HG03196 (cell line): Measurements from ENCODE around the gene FGFR4.

Experiments used
- ATAC-seq: cut with Tn5 transposase; IDR thresholded peaks from one replicate; pipeline ENCODE4 v1.9.1; 2021; ENCODE audit not compliant: unreplicated experiment

Gene FGFR4

GRCh38 chr5:177084175-177084574 is 2.5 kb upstream of the FGFR4 start:
- ATAC-seq = no peak

GRCh38 chr5:177085985-177086653 is 596 bp upstream of the FGFR4 start:
- no peak for ATAC-seq

- ATAC-seq = no peak
Measured at GRCh38 chr5:177087398-177088005, 787 bp downstream of the FGFR4 start.

GRCh38 chr5:177089127-177089526 is 2.4 kb downstream of the FGFR4 start:
- ATAC-seq = no peak

GRCh38 chr5:177089825-177090641 is 3.3 kb downstream of the FGFR4 start:
- no peak for ATAC-seq

GRCh38 chr5:177090813-177091212 is 4.1 kb downstream of the FGFR4 start:
- no peak for ATAC-seq

GRCh38 chr5:177091232-177091631 is 4.5 kb downstream of the FGFR4 start:
- no peak for ATAC-seq

- no peak for ATAC-seq
Measured at GRCh38 chr5:177092178-177093081, 5.7 kb downstream of the FGFR4 start.

- no peak for ATAC-seq
Measured at GRCh38 chr5:177093082-177093712, 6.5 kb downstream of the FGFR4 start.

- no peak for ATAC-seq
Measured at GRCh38 chr5:177093803-177094202, 7.1 kb downstream of the FGFR4 start.

- ATAC-seq = no peak
Measured at GRCh38 chr5:177094224-177095087, 7.7 kb downstream of the FGFR4 start.

GRCh38 chr5:177095088-177095669 is 8.5 kb downstream of the FGFR4 start:
- ATAC-seq = no peak

GRCh38 chr5:177096162-177097015 is 9.7 kb downstream of the FGFR4 start:
- no peak for ATAC-seq

GRCh38 chr5:177097016-177097985 is 10.6 kb downstream of the FGFR4 start:
- ATAC-seq = no peak

GRCh38 chr5:177098120-177098469 is 11.4 kb downstream of the FGFR4 start:
- ATAC-seq = no peak

- ATAC-seq = no peak
Measured at GRCh38 chr5:177098470-177099141, 11.9 kb downstream of the FGFR4 start.
